A549 (cell line): ENCODE results near the gene GAK. TPM values are rescaled to one million over a fixed set of nuclear protein-coding genes. Genes with fewer than 3 reads are reported as not detected.

Experiments
- ATAC-seq, 2 experiments: fragments of 200-7000 bp in 1 of 2; fragments of >200 bp in 1 of 2; cut with Nextera tagmentation in 1 of 2; cut with Tn5 transposase in 1 of 2; 3 replicates each; pipeline versions ENCODE4 v1.8.0 to v1.9.1; 2018 to 2020; ENCODE audit warnings: mild to moderate bottlenecking in 1 of 2, moderate library complexity in 1 of 2
- CTCF ChIA-PET: fragments of 300-600 bp; sonication (Branson Sonifier 250); formaldehyde crosslinking; extraction: SDS; loops from one replicate; lab custom pipeline; 2021; ENCODE audit warnings: antibody characterized with exemption, inconsistent platforms; lab: Yijun Ruan, JAX
- POLR2A ChIA-PET: fragments of 350-600 bp; formaldehyde crosslinking; extraction: SDS; loops from one replicate; lab custom pipeline; 2021; ENCODE audit warnings: antibody characterized with exemption, inconsistent platforms; lab: Yijun Ruan, JAX
- DNase-seq, 2 experiments: peaks; one replicate each; pipeline versions ENCODE4 v3.0.0 to v3.0.0-alpha.2; 2011 to 2016; ENCODE audit warnings: low read depth in 1 of 2, low spot score in 1 of 2
- FAIRE-seq: peaks from 2 replicates; lab custom pipeline; 2011; peaks lifted over from hg19 to GRCh38; lab: Jason Lieb, UNC
- H3K27ac ChIP-seq, 2 experiments: fragments of >200 bp; sonication (Bioruptor Twin); formaldehyde crosslinking; 3 replicates each; pipeline ENCODE4 v1.5.1; 2016 to 2017
- H3K4me1 ChIP-seq: fragments of >200 bp; sonication (Bioruptor Twin); formaldehyde crosslinking; 3 replicates; pipeline ENCODE4 v1.6.1; 2016
- H3K4me2 ChIP-seq: fragments of >200 bp; sonication (Bioruptor Twin); formaldehyde crosslinking; 3 replicates; pipeline ENCODE4 v1.6.1; 2016
- H3K4me3 ChIP-seq: fragments of >200 bp; sonication (Bioruptor Twin); formaldehyde crosslinking; 3 replicates; pipeline ENCODE4 v1.5.1; 2016
- H3K9me3 ChIP-seq: fragments of >200 bp; sonication (Bioruptor Twin); formaldehyde crosslinking; 3 replicates; pipeline ENCODE4 v1.6.1; 2016
- CBX2 ChIP-seq: fragments of 200-600 bp; sonication (generic); IDR thresholded peaks from 2 replicates; pipeline ENCODE4 v1.6.1; 2016; ENCODE audit warnings: low read depth, mild to moderate bottlenecking, borderline replicate concordance
- CBX8 ChIP-seq: fragments of 200-600 bp; sonication (generic); IDR thresholded peaks from 2 replicates; pipeline ENCODE4 v1.6.1; 2016
- CEBPB ChIP-seq, 2 experiments: fragments of >200 bp in 1 of 2; sonication (Bioruptor Twin) in 1 of 2; formaldehyde crosslinking in 1 of 2; IDR thresholded peaks; 2 replicates each; pipeline ENCODE4 v1.6.1; 2012 to 2016
- CHD2 ChIP-seq: fragments of 150-350 bp; IDR thresholded peaks from 2 replicates; pipeline ENCODE4 v1.6.1; 2014; ENCODE audit warnings: low read length; ENCODE audit not compliant: partially characterized antibody
- CHD4 ChIP-seq: fragments of 200-600 bp; sonication (generic); IDR thresholded peaks from 2 replicates; pipeline ENCODE4 v1.6.1; 2016; ENCODE audit warnings: antibody characterized with exemption, mild to moderate bottlenecking, borderline replicate concordance
- FOXS1 ChIP-seq: fragments of 250-450 bp; sonication (Bioruptor Pico); IDR thresholded peaks from 2 replicates; pipeline ENCODE4 v1.5.0; 2020; ENCODE audit warnings: mild to moderate bottlenecking, moderate library complexity
- HDAC2 ChIP-seq: fragments of 200-600 bp; sonication (generic); IDR thresholded peaks from 2 replicates; pipeline ENCODE4 v1.6.1; 2016
- HEYL ChIP-seq: fragments of 250-450 bp; sonication (Bioruptor Pico); IDR thresholded peaks from 2 replicates; pipeline ENCODE4 v1.8.0; 2021; ENCODE audit warnings: mild to moderate bottlenecking, moderate library complexity
- HOXB5 ChIP-seq: fragments of 250-450 bp; sonication (Bioruptor Pico); IDR thresholded peaks from 2 replicates; pipeline ENCODE4 v1.5.0; 2020; ENCODE audit warnings: mild to moderate bottlenecking, moderate library complexity
- JUNB ChIP-seq: fragments of >200 bp; sonication (Bioruptor Twin); formaldehyde crosslinking; IDR thresholded peaks from 2 replicates; pipeline ENCODE4 v1.6.1; 2016
- KDM5A ChIP-seq: fragments of 200-600 bp; sonication (generic); IDR thresholded peaks from 2 replicates; pipeline ENCODE4 v1.6.1; 2016; ENCODE audit warnings: antibody characterized with exemption, mild to moderate bottlenecking
- MAZ ChIP-seq: fragments of 150-350 bp; IDR thresholded peaks from 2 replicates; pipeline ENCODE4 v1.6.1; 2014; ENCODE audit warnings: antibody characterized with exemption, low read depth, low read length, borderline replicate concordance
- MYC ChIP-seq: IDR thresholded peaks from 2 replicates; pipeline ENCODE4 v1.6.1; 2012; ENCODE audit warnings: mild to moderate bottlenecking, inconsistent platforms, low read length, improper control_type of control experiment, borderline replicate concordance
- NPAS2 ChIP-seq: fragments of 250-450 bp; sonication (Bioruptor Pico); IDR thresholded peaks from 2 replicates; pipeline ENCODE4 v1.8.0; 2022; ENCODE audit warnings: mild to moderate bottlenecking, moderate library complexity, borderline replicate concordance
- PHF8 ChIP-seq: fragments of 200-600 bp; sonication (generic); IDR thresholded peaks from 2 replicates; pipeline ENCODE4 v1.6.1; 2016; ENCODE audit warnings: low read depth, mild to moderate bottlenecking, antibody characterized with exemption, moderate library complexity, borderline replicate concordance
- POLR2AphosphoS2 ChIP-seq: conservative IDR thresholded peaks from 2 replicates; pipeline ENCODE4 v1.6.1; 2012; ENCODE audit warnings: low read length, improper control_type of control experiment, inconsistent platforms
- RAD21 ChIP-seq, 2 experiments: fragments of >200 bp in 1 of 2; sonication (Bioruptor Twin) in 1 of 2; formaldehyde crosslinking in 1 of 2; IDR thresholded peaks in 1 of 2; conservative IDR thresholded peaks in 1 of 2; 2 replicates in 1 of 2; 3 replicates in 1 of 2; pipeline ENCODE4 v1.6.1; 2012 to 2018; ENCODE audit warnings: inconsistent platforms in 1 of 2
- RARB ChIP-seq: fragments of 250-450 bp; sonication (Bioruptor Pico); IDR thresholded peaks from 2 replicates; pipeline ENCODE4 v1.8.0; 2021; ENCODE audit warnings: mild to moderate bottlenecking, moderate library complexity
- RFX5 ChIP-seq: fragments of 450-650 bp; IDR thresholded peaks from 2 replicates; pipeline ENCODE4 v1.7.1; 2014; ENCODE audit warnings: antibody characterized with exemption, mild to moderate bottlenecking, moderate library complexity
- SMC3 ChIP-seq: fragments of >200 bp; sonication (Bioruptor Twin); formaldehyde crosslinking; IDR thresholded peaks from 3 replicates; pipeline ENCODE4 v1.6.1; 2018; ENCODE audit warnings: inconsistent platforms
- TP53 ChIP-seq: fragments of 250-450 bp; sonication (Bioruptor Pico); IDR thresholded peaks from 2 replicates; pipeline ENCODE4 v1.5.0; 2021; ENCODE audit warnings: mild to moderate bottlenecking, moderate library complexity
- WGBS: methylation state at CpG from one replicate; pipeline ENCODE4 v1.1.6; 2017; ENCODE audit errors: missing lambda C conversion rate; 5-methylcytosine and 5-hydroxymethylcytosine counted together
- polyA plus RNA-seq, 4 experiments: library from polyadenylated mRNA; depleted of rRNA in 3 of 4; stranded (reverse); fragments of >200 nt; fragmentation: RNase III in 1 of 4; extraction: RNeasy Plus Mini Kit Qiagen cat#74134 plus additional on column Dnase treatment in 1 of 4; gene quantifications; 2 replicates in 3 of 4; 3 replicates in 1 of 4; pipeline ENCODE4 v1.2.3, GENCODE V29; 2011 to 2017
- TF ChIP-seq, protein P1 (sequence below): IDR thresholded peaks from 2 replicates; pipeline ENCODE4 v1.6.1; 2012
- TF ChIP-seq, protein P2 (sequence below): IDR thresholded peaks from 2 replicates; pipeline ENCODE4 v1.6.1; 2012
- TF ChIP-seq, protein P3 (sequence below): fragments of >200 bp; sonication (Bioruptor Twin); formaldehyde crosslinking; IDR thresholded peaks from 3 replicates; pipeline ENCODE4 v1.6.1; 2016
- TF ChIP-seq, protein P4 (sequence below): fragments of 200-600 bp; sonication (generic); IDR thresholded peaks from 2 replicates; pipeline ENCODE4 v1.6.1; 2016; ENCODE audit warnings: antibody characterized with exemption, mild to moderate bottlenecking, moderate library complexity
- TF ChIP-seq, protein P5 (sequence below): fragments of >200 bp; sonication (Bioruptor Twin); formaldehyde crosslinking; IDR thresholded peaks from 2 replicates; pipeline ENCODE4 v1.6.1; 2016

GAK gene
- polyA plus RNA-seq, 2 of the 4 experiments (the other 2 are of a cell fraction), result 13.8 to 34.3 TPM

DNA sequence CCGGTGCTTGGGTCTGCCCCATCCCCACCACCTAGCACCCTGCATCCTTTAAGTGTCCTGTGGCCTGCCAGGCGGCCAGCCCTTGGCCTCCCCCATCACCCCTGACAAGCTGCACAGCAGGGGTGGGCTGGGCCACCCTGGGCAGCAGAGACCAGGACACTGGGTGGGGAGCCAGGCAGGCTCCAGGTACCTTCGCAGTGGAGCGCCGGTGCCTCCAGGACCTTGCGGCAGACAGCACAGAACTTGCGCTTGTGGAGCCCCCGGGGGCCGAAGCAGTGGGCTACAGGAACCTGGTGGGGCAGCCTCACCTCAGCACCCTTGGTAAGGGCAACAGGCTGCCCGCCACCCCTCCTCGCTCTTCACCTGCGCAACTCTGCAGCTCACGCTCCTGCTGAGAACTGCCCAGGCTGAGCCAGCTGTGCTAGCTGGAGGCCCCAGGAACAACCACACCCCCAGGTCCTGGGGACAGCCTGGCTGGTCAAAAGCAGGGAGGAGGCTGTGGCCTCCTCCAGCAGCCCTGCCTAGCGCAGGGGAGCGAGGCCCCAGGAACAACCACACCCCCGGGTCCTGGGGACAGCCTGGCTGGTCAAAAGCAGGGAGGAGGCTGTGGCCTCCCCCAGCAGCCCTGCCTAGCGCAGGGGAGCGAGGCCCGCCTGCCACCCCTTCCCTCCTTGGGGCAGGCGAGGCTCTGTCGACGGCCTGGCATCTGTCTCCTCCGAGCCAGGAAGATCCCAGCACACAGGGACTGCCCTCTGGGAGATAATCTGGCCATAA is 36.7 kb upstream of the GAK start:
- ATAC-seq, result no peak
- Histone ChIP-seq H3K4me1 (peaks cover 11% of the 10 kb centered on the region; the same call in 2 of the 3 replicates), H3K4me3 (no peak overlapping the region), H3K27ac (no peak overlapping the region), H3K4me2 (no peak overlapping the region), H3K9me3 (no peaks in the 10 kb centered on the region)
- no peak for FAIRE-seq
- WGBS, result 100% methylated on average over 5 of the region's 23 CpGs
- ChIA-PET CTCF (no interaction called here), POLR2A (no interaction called here)
- no peak for TF ChIP-seq MYC
- TF ChIP-seq, protein P1, sequence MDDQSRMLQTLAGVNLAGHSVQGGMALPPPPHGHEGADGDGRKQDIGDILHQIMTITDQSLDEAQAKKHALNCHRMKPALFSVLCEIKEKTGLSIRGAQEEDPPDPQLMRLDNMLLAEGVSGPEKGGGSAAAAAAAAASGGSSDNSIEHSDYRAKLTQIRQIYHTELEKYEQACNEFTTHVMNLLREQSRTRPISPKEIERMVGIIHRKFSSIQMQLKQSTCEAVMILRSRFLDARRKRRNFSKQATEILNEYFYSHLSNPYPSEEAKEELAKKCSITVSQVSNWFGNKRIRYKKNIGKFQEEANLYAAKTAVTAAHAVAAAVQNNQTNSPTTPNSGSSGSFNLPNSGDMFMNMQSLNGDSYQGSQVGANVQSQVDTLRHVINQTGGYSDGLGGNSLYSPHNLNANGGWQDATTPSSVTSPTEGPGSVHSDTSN, result no peak
- no peak for TF ChIP-seq CBX2
- no peak for TF ChIP-seq CEBPB (IDR thresholded peaks at IDR 0.05)
- TF ChIP-seq KDM5A, result no peak
- TF ChIP-seq POLR2AphosphoS2, result no peak
- TF ChIP-seq RAD21 (conservative IDR thresholded peaks at IDR 0.05 in 1 of 2, IDR thresholded peaks at IDR 0.05 in 1 of 2), result no peak
- no peak for TF ChIP-seq NPAS2 (CRISPR knock-in tag)
- no peak for DNase-seq

DNA sequence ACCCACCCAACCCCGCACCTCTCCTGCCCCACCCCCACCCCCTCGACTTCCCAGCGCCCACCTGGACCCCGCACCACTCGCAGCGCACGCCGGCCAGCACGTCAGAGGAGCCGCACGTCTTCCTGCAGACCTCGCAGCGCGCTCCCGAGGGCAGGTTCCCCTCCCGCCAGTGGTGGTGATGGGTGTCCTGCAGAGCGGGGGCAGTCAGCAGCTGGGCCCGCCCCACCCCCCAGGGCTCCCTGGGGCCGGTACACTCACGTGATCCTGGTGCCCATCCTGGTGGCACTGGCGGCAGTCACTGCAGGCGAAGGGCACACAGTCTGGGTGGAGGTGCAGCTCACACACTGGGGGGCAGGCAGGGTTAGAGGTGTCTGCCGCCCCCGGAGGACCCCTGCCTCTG is 36.1 kb upstream of the GAK start:
- POLR2A ChIA-PET, result no interaction called here
- no peak overlapping the region for H3K4me2 ChIP-seq
- FAIRE-seq (no peak), DNase-seq (no peak), ATAC-seq (no peak)
- WGBS, result no CpG with 5 or more reads among the region's 24 CpGs
- no peak for TF ChIP-seq CBX8
- no peak for TF ChIP-seq CHD2
- TF ChIP-seq, protein P2, sequence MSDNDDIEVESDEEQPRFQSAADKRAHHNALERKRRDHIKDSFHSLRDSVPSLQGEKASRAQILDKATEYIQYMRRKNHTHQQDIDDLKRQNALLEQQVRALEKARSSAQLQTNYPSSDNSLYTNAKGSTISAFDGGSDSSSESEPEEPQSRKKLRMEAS, result no peak
- no peak for TF ChIP-seq HOXB5 (CRISPR knock-in tag)
- TF ChIP-seq, protein P3, sequence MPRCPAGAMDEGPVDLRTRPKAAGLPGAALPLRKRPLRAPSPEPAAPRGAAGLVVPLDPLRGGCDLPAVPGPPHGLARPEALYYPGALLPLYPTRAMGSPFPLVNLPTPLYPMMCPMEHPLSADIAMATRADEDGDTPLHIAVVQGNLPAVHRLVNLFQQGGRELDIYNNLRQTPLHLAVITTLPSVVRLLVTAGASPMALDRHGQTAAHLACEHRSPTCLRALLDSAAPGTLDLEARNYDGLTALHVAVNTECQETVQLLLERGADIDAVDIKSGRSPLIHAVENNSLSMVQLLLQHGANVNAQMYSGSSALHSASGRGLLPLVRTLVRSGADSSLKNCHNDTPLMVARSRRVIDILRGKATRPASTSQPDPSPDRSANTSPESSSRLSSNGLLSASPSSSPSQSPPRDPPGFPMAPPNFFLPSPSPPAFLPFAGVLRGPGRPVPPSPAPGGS, result no peak
- TF ChIP-seq SMC3, result no peak
- TF ChIP-seq JUNB, result no peak
- TF ChIP-seq, protein P4, sequence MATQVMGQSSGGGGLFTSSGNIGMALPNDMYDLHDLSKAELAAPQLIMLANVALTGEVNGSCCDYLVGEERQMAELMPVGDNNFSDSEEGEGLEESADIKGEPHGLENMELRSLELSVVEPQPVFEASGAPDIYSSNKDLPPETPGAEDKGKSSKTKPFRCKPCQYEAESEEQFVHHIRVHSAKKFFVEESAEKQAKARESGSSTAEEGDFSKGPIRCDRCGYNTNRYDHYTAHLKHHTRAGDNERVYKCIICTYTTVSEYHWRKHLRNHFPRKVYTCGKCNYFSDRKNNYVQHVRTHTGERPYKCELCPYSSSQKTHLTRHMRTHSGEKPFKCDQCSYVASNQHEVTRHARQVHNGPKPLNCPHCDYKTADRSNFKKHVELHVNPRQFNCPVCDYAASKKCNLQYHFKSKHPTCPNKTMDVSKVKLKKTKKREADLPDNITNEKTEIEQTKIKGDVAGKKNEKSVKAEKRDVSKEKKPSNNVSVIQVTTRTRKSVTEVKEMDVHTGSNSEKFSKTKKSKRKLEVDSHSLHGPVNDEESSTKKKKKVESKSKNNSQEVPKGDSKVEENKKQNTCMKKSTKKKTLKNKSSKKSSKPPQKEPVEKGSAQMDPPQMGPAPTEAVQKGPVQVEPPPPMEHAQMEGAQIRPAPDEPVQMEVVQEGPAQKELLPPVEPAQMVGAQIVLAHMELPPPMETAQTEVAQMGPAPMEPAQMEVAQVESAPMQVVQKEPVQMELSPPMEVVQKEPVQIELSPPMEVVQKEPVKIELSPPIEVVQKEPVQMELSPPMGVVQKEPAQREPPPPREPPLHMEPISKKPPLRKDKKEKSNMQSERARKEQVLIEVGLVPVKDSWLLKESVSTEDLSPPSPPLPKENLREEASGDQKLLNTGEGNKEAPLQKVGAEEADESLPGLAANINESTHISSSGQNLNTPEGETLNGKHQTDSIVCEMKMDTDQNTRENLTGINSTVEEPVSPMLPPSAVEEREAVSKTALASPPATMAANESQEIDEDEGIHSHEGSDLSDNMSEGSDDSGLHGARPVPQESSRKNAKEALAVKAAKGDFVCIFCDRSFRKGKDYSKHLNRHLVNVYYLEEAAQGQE, result no peak
- TF ChIP-seq TP53, result no peak
- no peak for TF ChIP-seq RARB (CRISPR knock-in tag)
- TF ChIP-seq HDAC2, result no peak
- no peak for TF ChIP-seq RAD21 (conservative IDR thresholded peaks at IDR 0.05 in 1 of 2, IDR thresholded peaks at IDR 0.05 in 1 of 2)
- no peak for TF ChIP-seq MAZ
- TF ChIP-seq RFX5, result no peak
- TF ChIP-seq, protein P5, sequence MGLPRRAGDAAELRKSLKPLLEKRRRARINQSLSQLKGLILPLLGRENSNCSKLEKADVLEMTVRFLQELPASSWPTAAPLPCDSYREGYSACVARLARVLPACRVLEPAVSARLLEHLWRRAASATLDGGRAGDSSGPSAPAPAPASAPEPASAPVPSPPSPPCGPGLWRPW, result no peak
- no peak for TF ChIP-seq FOXS1 (CRISPR knock-in tag)
- no peak for TF ChIP-seq CHD4
- TF ChIP-seq HEYL (CRISPR knock-in tag), result no peak
- TF ChIP-seq PHF8, result no peak
- no peak overlapping the region for H3K27ac ChIP-seq
- peaks cover 10% of the 10 kb centered on the region; the same call in 2 of the 3 replicates for H3K4me1 ChIP-seq
- no peaks in the 10 kb centered on the region for H3K9me3 ChIP-seq
- H3K4me3 ChIP-seq, result no peak overlapping the region
- CTCF ChIA-PET, result no interaction called here
